COR-L47 (cell line): Measurements from ENCODE around the gene PHF2.

ENCODE experiments used
- DNase-seq: peaks from one replicate; lab custom pipeline; 2025; lab: John Stamatoyannopoulos, UW

Gene PHF2

GRCh38 chr9:93601063-93601462, 24.7 kb downstream of the PHF2 start:
- DNase-seq, result no peak

GRCh38 chr9:93601666-93602065, 25.3 kb downstream of the PHF2 start:
- DNase-seq, result no peak

DNA sequence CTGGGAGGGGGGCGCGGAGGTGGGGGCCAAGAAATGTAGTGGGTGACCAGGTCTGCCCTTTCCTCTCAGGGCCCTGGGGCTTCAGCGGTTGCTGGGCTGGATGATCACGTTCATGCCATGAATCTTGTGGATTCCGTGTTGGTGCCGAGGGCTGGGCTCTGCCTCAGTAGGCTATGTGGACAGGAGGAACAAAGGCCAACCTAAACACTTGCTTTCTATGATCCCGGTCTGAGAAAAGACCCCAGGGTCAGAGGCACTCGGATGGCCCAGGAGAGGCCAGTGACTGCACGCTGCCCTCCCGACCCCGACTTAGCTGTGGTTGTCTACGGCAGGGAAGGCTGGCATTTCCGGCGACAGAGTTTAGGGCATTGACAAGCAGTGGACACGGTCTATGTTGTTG, 26.6 kb downstream of the PHF2 start:
- no peak for DNase-seq

GRCh38 chr9:93603906-93604326, 27.5 kb downstream of the PHF2 start:
- no peak for DNase-seq

DNA sequence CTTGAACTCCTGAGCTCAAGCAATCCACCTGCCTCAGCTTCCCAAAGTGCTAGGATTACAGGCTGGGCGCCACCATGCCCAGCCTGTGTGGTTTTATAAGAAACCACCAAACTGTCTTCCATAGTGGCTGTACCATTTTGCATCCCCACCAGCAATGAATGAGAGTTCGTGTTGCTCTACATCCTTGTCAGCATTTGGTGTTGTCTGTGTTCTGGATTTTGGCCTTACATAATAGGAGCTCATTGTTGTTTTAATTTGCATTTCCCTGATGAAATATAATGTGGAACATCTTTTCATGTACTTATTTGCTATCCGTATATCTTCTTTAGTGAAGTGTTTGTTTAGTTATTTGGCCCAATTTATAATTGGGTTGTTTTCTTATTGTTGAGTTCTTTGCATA, 29.8 kb downstream of the PHF2 start:
- no peak for DNase-seq

GRCh38 chr9:93610206-93610605, 33.8 kb downstream of the PHF2 start:
- DNase-seq, result no peak

DNA sequence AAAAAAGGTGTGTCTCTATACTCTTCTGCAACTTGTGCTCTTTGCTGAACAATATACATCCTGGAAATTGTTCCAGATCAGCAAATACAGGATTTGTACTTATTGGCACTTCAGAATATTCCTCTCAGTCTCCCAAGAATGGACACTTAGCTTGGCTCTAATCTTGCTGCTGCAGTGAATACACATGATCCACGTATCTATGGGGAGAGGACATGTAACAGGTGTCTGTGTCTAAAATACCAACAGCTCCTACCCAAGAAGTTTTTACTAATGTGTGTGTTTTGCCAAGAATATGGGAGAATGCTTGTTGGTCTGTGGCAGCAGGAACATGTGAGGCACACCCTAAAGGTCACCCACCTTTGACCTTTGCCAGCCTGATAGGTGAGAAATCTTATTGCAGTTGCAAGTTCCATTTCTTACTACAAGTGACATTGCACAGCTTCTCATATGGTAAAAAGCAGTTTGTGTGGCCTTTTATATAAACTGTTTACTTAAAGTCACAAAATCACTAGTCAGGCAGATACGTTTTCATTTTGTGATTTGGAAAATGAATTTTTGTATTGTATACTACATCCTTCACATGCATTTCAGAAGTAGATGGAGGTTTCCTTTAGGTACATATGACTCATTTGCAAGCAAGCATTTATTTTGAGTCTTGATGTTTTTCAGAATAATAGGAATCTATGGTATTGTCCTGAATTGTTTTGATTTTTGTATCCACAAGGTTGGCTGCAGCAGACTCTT, 35.8 kb downstream of the PHF2 start:
- no peak for DNase-seq

GRCh38 chr9:93612796-93613154, 36.4 kb downstream of the PHF2 start:
- DNase-seq, result peak; percentile 90

DNA sequence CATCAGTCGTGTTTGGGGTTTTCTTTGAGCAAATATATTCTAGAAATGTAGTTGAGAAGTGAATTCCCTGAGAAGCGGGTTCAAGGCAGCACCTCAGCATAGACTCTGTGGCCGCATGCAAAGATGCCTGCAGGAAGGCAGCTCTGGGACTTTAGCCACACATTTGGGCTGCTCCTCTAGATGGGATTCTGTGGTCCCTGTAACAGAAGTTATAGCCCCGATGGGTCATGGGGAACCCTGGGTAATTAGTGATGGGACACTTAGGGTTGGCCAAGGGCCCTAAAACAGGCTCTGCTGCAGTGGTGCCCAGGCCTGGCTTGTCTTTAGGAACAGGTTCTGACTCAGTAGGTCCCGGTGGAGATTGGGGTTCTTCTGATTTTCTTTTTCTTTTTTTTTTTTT, 36.8 kb downstream of the PHF2 start:
- no peak for DNase-seq

- no peak for DNase-seq
Observed at GRCh38 chr9:93613791-93614190, 37.4 kb downstream of the PHF2 start.

DNA sequence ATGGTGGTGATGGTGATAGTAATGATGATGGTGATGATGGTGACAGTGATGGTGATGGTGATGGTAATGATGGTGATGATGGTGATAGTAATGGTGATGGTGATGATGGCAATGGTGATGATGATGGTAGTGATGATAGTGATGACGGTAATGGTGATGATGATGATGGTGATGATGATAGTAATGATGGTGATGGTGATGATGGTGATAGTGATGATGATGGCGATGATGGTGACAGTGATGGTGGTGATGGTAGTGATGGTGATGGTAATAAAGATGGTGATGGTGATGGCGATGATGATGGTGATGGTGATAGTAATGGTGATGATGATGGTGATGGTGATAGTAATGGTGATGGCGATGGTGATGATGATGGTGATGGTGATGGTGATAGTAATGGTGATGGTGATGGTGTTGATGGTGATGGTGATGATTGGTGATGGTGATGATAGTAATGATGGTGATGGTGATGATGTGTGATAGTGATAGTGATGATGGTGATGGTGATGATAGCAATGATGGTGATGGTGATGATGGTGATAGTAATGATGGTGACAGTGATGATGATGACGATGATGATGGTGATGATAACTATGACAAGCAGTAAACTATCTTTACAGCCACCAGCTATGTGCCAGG, 38.6 kb downstream of the PHF2 start:
- no peak for DNase-seq

- no peak for DNase-seq
Observed at GRCh38 chr9:93616044-93616443, 39.7 kb downstream of the PHF2 start.

GRCh38 chr9:93617273-93617672, 40.9 kb downstream of the PHF2 start:
- DNase-seq, result no peak

DNA sequence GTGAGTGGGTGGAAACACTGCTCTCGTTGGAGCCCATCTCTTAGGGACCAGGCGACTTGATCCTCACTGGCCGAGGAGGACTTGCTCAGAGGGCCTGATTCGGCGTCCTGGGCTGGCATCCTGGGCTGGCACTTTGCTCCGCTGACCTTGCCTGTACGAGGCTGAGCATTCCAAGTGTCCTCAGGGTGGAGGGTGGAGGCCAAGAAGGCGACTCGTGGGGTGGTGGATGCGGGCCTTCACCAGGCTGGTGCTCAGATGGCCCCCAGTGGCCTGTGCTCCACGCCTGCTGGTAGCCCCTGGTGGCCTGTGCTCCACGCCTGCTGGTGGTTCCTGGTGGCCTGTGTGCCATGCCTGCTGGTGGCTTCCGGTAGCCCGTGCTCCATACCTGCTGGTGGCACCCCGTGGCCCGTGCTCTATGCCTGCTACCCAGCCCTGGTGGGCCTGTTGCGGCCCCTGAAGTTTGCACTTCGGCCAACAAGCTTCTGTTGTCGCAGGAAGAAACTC, 42.9 kb downstream of the PHF2 start:
- DNase-seq, result no peak

DNA sequence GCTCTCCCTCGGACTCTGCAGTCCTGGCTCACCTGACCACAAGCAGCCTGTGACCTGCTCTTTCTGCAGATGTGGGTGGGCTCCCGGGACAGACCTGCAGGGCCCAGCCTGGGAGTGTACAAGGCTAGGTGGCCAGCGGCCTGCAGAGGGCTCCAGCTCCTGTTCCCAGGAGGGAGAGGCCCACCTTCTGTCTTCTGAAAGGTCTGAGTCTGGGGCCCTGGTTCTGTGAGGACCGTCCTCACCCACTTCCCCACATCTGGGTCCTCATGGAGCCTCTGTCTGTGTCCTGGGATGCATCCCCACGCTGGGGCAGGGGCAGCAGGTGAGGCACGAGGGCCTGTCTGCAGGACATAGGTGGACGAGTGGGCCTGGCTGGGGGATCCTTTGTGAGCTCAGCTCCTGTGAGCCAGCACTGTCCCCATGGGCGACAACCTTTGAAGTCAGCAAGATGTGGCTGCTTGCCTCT, 43.7 kb downstream of the PHF2 start:
- peak; percentile 7 for DNase-seq

- peak; percentile 62 for DNase-seq
Observed at GRCh38 chr9:93620881-93621820, 44.8 kb downstream of the PHF2 start.

DNA sequence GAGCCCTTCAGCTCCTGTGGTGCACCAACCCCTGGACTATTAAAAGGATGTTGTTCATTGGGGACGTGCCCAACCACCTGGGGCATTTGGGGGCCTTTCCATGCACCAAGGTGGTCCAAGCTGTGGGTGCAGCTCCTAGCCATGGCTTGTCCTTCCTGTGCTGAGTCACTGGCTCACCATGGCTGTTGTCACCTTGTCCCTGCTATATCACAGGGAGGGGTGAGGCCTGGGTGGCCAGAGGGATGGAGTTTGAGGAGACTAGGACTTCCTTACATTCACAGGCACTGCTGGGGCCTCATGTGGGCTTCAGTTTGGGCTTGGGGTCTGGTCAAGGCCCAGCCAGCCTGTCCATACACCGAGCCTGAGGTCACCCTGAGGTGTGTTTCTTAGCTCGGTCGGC, 45.5 kb downstream of the PHF2 start:
- no peak for DNase-seq

DNA sequence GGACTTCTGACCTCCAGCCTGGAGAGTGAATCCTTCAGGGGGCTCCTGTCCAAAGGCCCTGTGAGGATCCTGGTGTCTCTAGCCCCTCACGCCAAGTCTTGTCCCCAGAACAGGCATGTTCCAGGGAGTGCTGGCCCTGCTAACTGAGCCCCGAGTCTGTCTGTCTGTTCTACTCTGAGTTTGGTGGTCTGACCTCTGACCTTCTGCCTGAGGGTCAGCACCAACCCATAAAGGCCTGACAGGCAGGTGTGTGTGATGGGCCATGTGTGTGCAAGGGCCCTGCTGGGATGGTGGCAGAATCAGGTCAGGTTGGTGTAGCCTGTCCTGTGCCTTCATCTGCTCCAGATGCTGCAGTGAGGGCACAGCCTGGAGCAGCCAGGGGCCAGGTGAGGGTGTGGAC, 46.3 kb downstream of the PHF2 start:
- no peak for DNase-seq

DNA sequence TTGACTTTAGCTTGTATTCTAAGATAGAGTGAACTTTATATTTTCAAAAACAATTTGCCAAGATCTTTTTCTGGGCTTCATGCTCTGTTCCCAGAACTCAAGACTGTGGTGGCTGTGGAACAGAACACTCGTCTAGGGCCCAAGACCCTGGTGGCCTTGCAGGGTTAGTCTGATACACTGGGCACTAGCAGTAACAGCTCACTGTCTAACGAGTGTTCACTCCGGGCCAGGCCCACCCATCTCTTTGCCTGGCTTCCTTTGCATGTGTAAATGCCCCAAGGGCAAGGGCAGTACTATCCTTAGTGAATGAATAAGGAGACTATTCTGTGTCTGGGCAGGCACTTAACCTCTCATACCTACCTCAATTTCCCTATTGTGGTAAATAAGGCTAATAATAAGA, 47.4 kb downstream of the PHF2 start:
- DNase-seq, result no peak

GRCh38 chr9:93624431-93624834, 48.0 kb downstream of the PHF2 start:
- no peak for DNase-seq

- DNase-seq, result no peak
Observed at GRCh38 chr9:93624977-93625376, 48.6 kb downstream of the PHF2 start.

DNA sequence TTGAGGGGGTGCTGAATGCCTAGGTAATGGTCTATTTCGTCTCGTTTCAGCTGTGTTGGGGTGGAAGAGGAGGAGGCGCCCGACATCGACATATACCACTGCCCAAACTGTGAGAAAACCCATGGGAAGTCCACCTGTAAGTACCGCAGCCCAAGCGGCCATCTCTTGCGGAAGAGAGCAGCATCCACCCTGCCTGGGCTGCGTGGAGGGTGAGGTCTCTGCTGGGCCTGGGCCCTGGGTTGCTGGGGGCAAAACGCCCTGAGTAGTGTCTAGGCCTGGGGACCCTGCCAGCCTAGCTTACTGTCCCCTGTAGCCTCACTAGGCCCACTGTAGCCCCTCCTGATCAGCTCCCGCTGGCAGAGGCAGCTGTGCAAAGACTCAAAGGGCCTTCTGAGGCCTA, 53.5 kb downstream of the PHF2 start:
- DNase-seq, result no peak
